Spleen (tissue), 11 donors: ENCODE measurements around the gene POLQ. TPM values are rescaled to one million over a fixed set of nuclear protein-coding genes. Genes with fewer than 3 reads are reported as not detected.

Source experiments
- DNase-seq: peaks from one replicate; pipeline ENCODE4 v3.0.0-alpha.2; 2020
- H3K27ac ChIP-seq, 8 donors: fragments of 200-600 bp; sonication (generic) in 7 of 8; 1 replicate in 4 of 8; 2 replicates in 4 of 8; pipeline versions ENCODE4 v1.5.0 to v1.8.0; 2016 to 2021; ENCODE audit warnings: inconsistent platforms in 4 of 8, mild to moderate bottlenecking in 4 of 8, moderate library complexity in 1 of 8
- H3K27me3 ChIP-seq, 7 donors: fragments of 200-600 bp; sonication (generic) in 6 of 7; replicated peaks in 1 of 7; 1 replicate in 4 of 7; 2 replicates in 3 of 7; pipeline versions ENCODE4 v1.5.0 to v1.8.0; 2016 to 2021; ENCODE audit warnings: inconsistent platforms in 3 of 7, mild to moderate bottlenecking in 1 of 7
- H3K36me3 ChIP-seq, 6 donors: fragments of 200-600 bp; sonication (generic) in 5 of 6; 1 replicate in 4 of 6; 2 replicates in 2 of 6; pipeline versions ENCODE4 v1.5.0 to v1.8.0; 2016 to 2021; ENCODE audit warnings: inconsistent platforms in 2 of 6
- H3K4me1 ChIP-seq, 6 donors: fragments of 200-600 bp; sonication (generic) in 5 of 6; 1 replicate in 3 of 6; 2 replicates in 3 of 6; pipeline versions ENCODE4 v1.5.0 to v1.8.0; 2016 to 2021; ENCODE audit warnings: inconsistent platforms in 3 of 6
- H3K4me3 ChIP-seq, 8 donors: fragments of 200-600 bp; sonication (generic) in 7 of 8; 1 replicate in 4 of 8; 2 replicates in 4 of 8; pipeline versions ENCODE4 v1.5.0 to v1.8.0; 2016 to 2021; ENCODE audit warnings: inconsistent platforms in 4 of 8, mild to moderate bottlenecking in 4 of 8, moderate library complexity in 2 of 8
- H3K9me3 ChIP-seq, 8 donors: fragments of 200-600 bp; sonication (generic) in 7 of 8; 1 replicate in 4 of 8; 2 replicates in 4 of 8; pipeline versions ENCODE4 v1.5.0 to v1.8.0; 2016 to 2021; ENCODE audit warnings: inconsistent platforms in 4 of 8
- CTCF ChIP-seq, 11 experiments: fragments of 200-600 bp in 7 of 11; fragments of 450-650 bp in 4 of 11; sonication (generic) in 4 of 11; IDR thresholded peaks in 8 of 11; conservative IDR thresholded peaks in 3 of 11; 1 replicate in 7 of 11; 2 replicates in 4 of 11; pipeline versions ENCODE4 v1.4.0 to v1.8.0; 2016 to 2021; ENCODE audit warnings: antibody characterized with exemption in 11 of 11, inconsistent platforms in 4 of 11, mild to moderate bottlenecking in 1 of 11
- POLR2A ChIP-seq, 3 donors: fragments of 450-650 bp; IDR thresholded peaks; one replicate each; pipeline ENCODE4 v1.5.1; 2017; ENCODE audit warnings: antibody characterized with exemption in 3 of 3, mild to moderate bottlenecking in 1 of 3
- POLR2AphosphoS5 ChIP-seq, 3 donors: sonication (generic); formaldehyde crosslinking; IDR thresholded peaks; one replicate each; pipeline ENCODE4 v1.5.1; 2017; ENCODE audit warnings: antibody characterized with exemption in 3 of 3
- WGBS, 5 donors: extraction: QIAGEN DNeasy Blood & Tissue Kit in 3 of 5; methylation state at CpG; one replicate each; pipeline versions ENCODE4 v1.1.5 to v1.1.7; 2013 to 2018; 5-methylcytosine and 5-hydroxymethylcytosine counted together
- intact Hi-C: fragments of 100-400 bp; cut with DNase I; formaldehyde crosslinking; loops from one replicate; pipeline ENCODE4 v1.15.0; 2023; ENCODE audit warnings: low total_unique reads
- polyA plus RNA-seq, 3 donors: library from polyadenylated mRNA; stranded (reverse); fragments of 200-250 nt; gene quantifications; one replicate each; pipeline ENCODE4 v1.2.1, GENCODE V29; 2013
- total RNA-seq, 7 donors: library from RNA; depleted of rRNA in 3 of 7; stranded (reverse); fragments of >200 nt in 3 of 7; fragmentation: NEBNext Ultra II Directional in 4 of 7; extraction: Animal tissue kit (Norgen Biotek cat#: 25700) in 4 of 7; gene quantifications; one replicate each; pipeline versions ENCODE4 v1.1.0 to v1.2.1, GENCODE V29; 2016 to 2021
- donor health status: healthy with polysubstance abuse.
- donor health status: DM: no; HTN: no; CAD: no; lungs with moderate emphysema.
- donor health status: DM: no; HTN: no; CAD: no.
- donor health status: Bipolar disorder and iron deficiency.
- donor health status: healthy.
- donor health status: DM: no; HTN: no; CAD: no.
- donor health status: DM: yes; HTN: yes; CAD: no.

Gene POLQ
- total and polyA plus RNA-seq, 10 donors = 0.50 to 4.7 (median 1.6) TPM

GRCh38 chr3:121504618-121505017 is 41.2 kb downstream of the POLQ start:
- TF ChIP-seq CTCF (IDR thresholded peaks at IDR 0.05 in 8 of 11, conservative IDR thresholded peaks at IDR 0.05 in 3 of 11) (no peak), POLR2AphosphoS5 (IDR thresholded peaks at IDR 0.05) (no peak), POLR2A (IDR thresholded peaks at IDR 0.05) (no peak)
- 93 to 99% (median 97%) methylated on average over 2 of the region's 2 CpGs for WGBS, 5 donors
- no peak overlapping the region for H3K27ac ChIP-seq
- no peak overlapping the region for H3K4me3 ChIP-seq
- H3K36me3 ChIP-seq = peaks cover 0 to 27% (median 0%) of the 10 kb centered on the region in 6 donors
- no peak for DNase-seq
- intact Hi-C loops = no loop called here
- no peaks in the 10 kb centered on the region for H3K9me3 ChIP-seq
- no peaks in the 10 kb centered on the region for H3K27me3 ChIP-seq
- no peaks in the 10 kb centered on the region for H3K4me1 ChIP-seq

- H3K27ac ChIP-seq = no peak overlapping the region
- DNase-seq = no peak
- no peak overlapping the region for H3K4me3 ChIP-seq
- no peak for TF ChIP-seq POLR2A (IDR thresholded peaks at IDR 0.05)
- no peak for TF ChIP-seq POLR2AphosphoS5 (IDR thresholded peaks at IDR 0.05)
- TF ChIP-seq CTCF (IDR thresholded peaks at IDR 0.05 in 8 of 11, conservative IDR thresholded peaks at IDR 0.05 in 3 of 11) = no peak
- intact Hi-C loops = no loop called here
- no peaks in the 10 kb centered on the region for H3K27me3 ChIP-seq
- 92 to 98% (median 94%) methylated on average over 4 of the region's 4 CpGs for WGBS, 5 donors
- H3K9me3 ChIP-seq = no peaks in the 10 kb centered on the region
- peaks cover 0 to 39% (median 0%) of the 10 kb centered on the region in 6 donors for H3K36me3 ChIP-seq
- no peaks in the 10 kb centered on the region for H3K4me1 ChIP-seq
These were observed 49.0 kb downstream of the POLQ start for GRCh38 chr3:121496786-121497185.

GRCh38 chr3:121493431-121493830 is 52.4 kb downstream of the POLQ start:
- TF ChIP-seq POLR2A (IDR thresholded peaks at IDR 0.05) (no peak), CTCF (IDR thresholded peaks at IDR 0.05 in 8 of 11, conservative IDR thresholded peaks at IDR 0.05 in 3 of 11) (no peak), POLR2AphosphoS5 (IDR thresholded peaks at IDR 0.05) (no peak)
- 92 to 97% (median 94%) methylated on average over 5 of the region's 5 CpGs for WGBS, 5 donors
- no peak for DNase-seq
- no peaks in the 10 kb centered on the region for H3K9me3 ChIP-seq
- no peaks in the 10 kb centered on the region for H3K4me1 ChIP-seq
- H3K36me3 ChIP-seq = peaks cover 0 to 56% (median 0%) of the 10 kb centered on the region in 6 donors
- intact Hi-C loops = no loop called here
- no peaks in the 10 kb centered on the region for H3K27me3 ChIP-seq
- H3K4me3 ChIP-seq = no peak overlapping the region
- H3K27ac ChIP-seq = no peak overlapping the region

- no peaks in the 10 kb centered on the region for H3K4me1 ChIP-seq
- no peak for TF ChIP-seq POLR2AphosphoS5 (IDR thresholded peaks at IDR 0.05)
- TF ChIP-seq CTCF (IDR thresholded peaks at IDR 0.05 in 8 of 11, conservative IDR thresholded peaks at IDR 0.05 in 3 of 11) = no peak
- TF ChIP-seq POLR2A (IDR thresholded peaks at IDR 0.05) = no peak
- H3K4me3 ChIP-seq = no peak overlapping the region
- intact Hi-C loops = no loop called here
- no peak overlapping the region for H3K27ac ChIP-seq
- H3K9me3 ChIP-seq = no peaks in the 10 kb centered on the region
- DNase-seq = no peak
- no peaks in the 10 kb centered on the region for H3K27me3 ChIP-seq
- 89 to 98% (median 96%) methylated on average over 7 of the region's 7 CpGs for WGBS, 5 donors
- H3K36me3 ChIP-seq = peaks cover 0 to 59% (median 0%) of the 10 kb centered on the region in 6 donors
These were observed 54.0 kb downstream of the POLQ start for GRCh38 chr3:121491683-121492320.
